ENCODE results near the gene CDC42BPB.

DNA sequence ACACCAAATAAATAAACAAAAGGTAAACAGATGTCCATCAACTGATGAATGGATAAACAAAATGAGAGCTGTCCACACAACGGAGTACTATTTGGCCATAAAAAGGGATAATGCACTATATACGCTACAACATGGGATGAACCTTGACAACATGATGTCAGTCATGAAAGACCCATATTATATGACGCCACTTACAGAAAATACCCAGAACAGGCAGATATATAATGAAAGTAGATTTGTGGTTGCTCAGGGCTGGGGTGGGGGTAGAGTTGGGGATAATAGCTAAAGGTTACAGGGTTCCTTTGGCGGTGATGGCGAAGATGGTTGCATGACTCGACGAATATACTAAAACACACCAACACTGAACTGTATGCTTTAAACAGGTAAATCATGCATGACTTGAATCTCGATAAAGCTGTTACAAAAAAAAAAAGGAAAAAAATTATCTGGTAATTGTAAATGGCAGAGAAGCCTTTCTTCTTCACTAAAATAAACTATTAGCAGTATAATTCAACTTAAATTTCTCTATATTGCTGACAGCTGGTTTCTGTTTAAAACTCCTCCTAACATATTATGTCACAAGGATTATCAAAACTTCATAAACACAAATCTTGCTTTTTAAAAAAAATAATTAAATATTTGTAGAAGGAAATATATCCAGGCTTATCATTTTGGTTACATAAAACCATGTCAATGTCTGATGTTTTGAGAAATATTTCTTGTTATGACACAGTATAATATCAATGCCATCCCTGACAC lies 13.9 kb downstream of the CDC42BPB start:
- TF ChIP-seq, protein P1, sequence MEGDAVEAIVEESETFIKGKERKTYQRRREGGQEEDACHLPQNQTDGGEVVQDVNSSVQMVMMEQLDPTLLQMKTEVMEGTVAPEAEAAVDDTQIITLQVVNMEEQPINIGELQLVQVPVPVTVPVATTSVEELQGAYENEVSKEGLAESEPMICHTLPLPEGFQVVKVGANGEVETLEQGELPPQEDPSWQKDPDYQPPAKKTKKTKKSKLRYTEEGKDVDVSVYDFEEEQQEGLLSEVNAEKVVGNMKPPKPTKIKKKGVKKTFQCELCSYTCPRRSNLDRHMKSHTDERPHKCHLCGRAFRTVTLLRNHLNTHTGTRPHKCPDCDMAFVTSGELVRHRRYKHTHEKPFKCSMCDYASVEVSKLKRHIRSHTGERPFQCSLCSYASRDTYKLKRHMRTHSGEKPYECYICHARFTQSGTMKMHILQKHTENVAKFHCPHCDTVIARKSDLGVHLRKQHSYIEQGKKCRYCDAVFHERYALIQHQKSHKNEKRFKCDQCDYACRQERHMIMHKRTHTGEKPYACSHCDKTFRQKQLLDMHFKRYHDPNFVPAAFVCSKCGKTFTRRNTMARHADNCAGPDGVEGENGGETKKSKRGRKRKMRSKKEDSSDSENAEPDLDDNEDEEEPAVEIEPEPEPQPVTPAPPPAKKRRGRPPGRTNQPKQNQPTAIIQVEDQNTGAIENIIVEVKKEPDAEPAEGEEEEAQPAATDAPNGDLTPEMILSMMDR (IDR thresholded peaks at IDR 0.05; ENCODE audit: low read length) = no peak
- no peak for TF ChIP-seq EZH2phosphoT487 (IDR thresholded peaks at IDR 0.05; ENCODE audit: low read length)
